IPS-20b (cell line): ENCODE measurements around the gene DYNLT5.
"Not testable (repeated sequence)": the region's sequence is repeated elsewhere in the genome, so short reads cannot be mapped to it uniquely, and the experiment has no call there.

ENCODE experiments used
- H3K27ac ChIP-seq: one replicate; pipeline ENCODE4 v1.5.1; 2013; ENCODE audit warnings: low read length
- H3K27me3 ChIP-seq: 2 replicates; pipeline ENCODE4 v1.6.1; 2013; ENCODE audit warnings: mild to moderate bottlenecking, low read length, inconsistent platforms; ENCODE audit not compliant: insufficient read depth
- H3K36me3 ChIP-seq: 2 replicates; pipeline ENCODE4 v1.6.1; 2013; ENCODE audit warnings: low read depth, mild to moderate bottlenecking, inconsistent platforms, low read length, moderate library complexity; ENCODE audit not compliant: insufficient read depth
- H3K4me1 ChIP-seq: 2 replicates; pipeline ENCODE4 v1.6.1; 2013; ENCODE audit warnings: mild to moderate bottlenecking, control low read depth, inconsistent platforms, low read length, moderate library complexity; ENCODE audit not compliant: insufficient read depth
- H3K4me3 ChIP-seq: 2 replicates; pipeline ENCODE4 v1.5.1; 2013; ENCODE audit warnings: mild to moderate bottlenecking, low read length, inconsistent platforms
- H3K9ac ChIP-seq: 2 replicates; pipeline ENCODE4 v1.6.1; 2013; ENCODE audit warnings: low read depth, mild to moderate bottlenecking, inconsistent platforms, low read length, moderate library complexity
- H3K9me3 ChIP-seq: 2 replicates; pipeline ENCODE4 v1.6.1; 2013; ENCODE audit warnings: mild to moderate bottlenecking, low read depth, low read length, inconsistent platforms; ENCODE audit not compliant: insufficient read depth

DYNLT5 gene

DNA sequence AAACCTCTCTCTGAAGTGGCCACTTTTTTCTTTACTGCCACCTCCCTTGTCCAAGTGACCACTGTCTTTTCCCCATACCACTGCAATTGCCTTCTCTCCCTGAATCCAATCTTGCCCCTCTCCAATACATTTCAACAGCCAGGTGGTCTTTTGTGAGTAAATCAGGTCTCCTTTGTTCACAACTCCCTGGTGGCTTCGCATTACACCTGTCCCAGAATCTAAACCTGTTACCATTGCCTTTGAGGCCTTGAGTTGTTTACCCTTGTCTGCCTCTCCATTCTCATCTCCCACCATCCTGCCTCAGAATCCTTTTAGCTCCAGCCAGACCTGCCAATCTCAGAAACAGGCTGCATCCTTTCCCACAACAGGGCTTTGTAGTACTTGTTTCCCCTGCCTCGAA lies 21.8 kb upstream of the DYNLT5 start:
- no peaks in the 10 kb centered on the region for H3K9me3 ChIP-seq
- H3K36me3 ChIP-seq = no peaks in the 10 kb centered on the region
- H3K4me3 ChIP-seq = no peak overlapping the region
- H3K27me3 ChIP-seq = no peaks in the 10 kb centered on the region; the same call in 1 of the 2 replicates
- no peak overlapping the region for H3K9ac ChIP-seq
- H3K27ac ChIP-seq = no peak overlapping the region
- H3K4me1 ChIP-seq = peaks cover 8% of the 10 kb centered on the region; the same call in 1 of the 2 replicates

- no peaks in the 10 kb centered on the region for H3K36me3 ChIP-seq
- no peak overlapping the region for H3K27ac ChIP-seq
- H3K27me3 ChIP-seq = no peaks in the 10 kb centered on the region; the same call in 1 of the 2 replicates
- H3K9ac ChIP-seq = no peak overlapping the region
- no peaks in the 10 kb centered on the region for H3K9me3 ChIP-seq
- H3K4me1 ChIP-seq = peaks cover 6% of the 10 kb centered on the region; the same call in 1 of the 2 replicates
- no peak overlapping the region for H3K4me3 ChIP-seq
These were observed 20.9 kb upstream of the DYNLT5 start for GRCh38 chr1:66731170-66731865.

DNA sequence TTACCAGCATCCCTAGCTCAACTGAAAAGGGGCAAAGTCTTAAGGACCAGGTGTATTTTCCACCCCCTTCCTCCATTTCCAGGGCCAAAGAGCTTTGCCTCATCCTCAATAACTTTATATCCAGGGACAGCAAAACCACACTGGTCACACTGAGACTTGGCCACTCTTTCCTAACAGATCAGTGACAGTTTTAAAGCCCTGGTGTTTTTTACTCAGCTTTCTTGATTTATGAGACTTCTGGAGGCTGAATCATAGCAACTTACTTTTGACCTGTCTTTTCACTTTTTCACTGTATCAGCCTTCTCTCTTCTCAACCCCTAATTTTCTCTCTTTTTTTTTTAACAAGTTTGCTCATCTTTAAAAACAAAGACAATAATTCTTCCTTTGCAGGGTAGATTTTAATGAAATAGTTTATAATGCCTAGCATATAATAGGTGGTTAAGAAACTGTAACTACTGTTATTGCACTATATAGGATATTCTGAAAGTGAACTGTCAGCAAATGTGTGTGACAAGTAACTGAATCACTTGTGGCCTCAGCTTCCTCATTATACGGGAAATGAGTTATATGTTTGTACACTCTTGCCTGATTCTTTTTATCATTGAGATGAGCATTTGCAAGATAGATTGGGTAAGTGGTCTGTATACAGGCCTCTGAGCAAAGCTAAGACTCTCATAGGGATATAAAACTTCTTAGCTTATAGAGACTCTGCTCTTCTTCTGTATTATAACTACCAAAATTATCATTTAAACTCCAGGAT lies 19.7 kb upstream of the DYNLT5 start:
- no peaks in the 10 kb centered on the region for H3K9me3 ChIP-seq
- peaks cover 6% of the 10 kb centered on the region; the same call in 1 of the 2 replicates for H3K4me1 ChIP-seq
- no peak overlapping the region for H3K27ac ChIP-seq
- no peaks in the 10 kb centered on the region for H3K36me3 ChIP-seq
- H3K27me3 ChIP-seq = no peaks in the 10 kb centered on the region
- no peak overlapping the region for H3K4me3 ChIP-seq
- H3K9ac ChIP-seq = no peak overlapping the region

GRCh38 chr1:66733348-66734017 lies 18.8 kb upstream of the DYNLT5 start:
- H3K4me3 ChIP-seq = no peak overlapping the region
- H3K36me3 ChIP-seq = no peaks in the 10 kb centered on the region
- H3K9ac ChIP-seq = no peak overlapping the region
- H3K27ac ChIP-seq = no peak overlapping the region
- H3K27me3 ChIP-seq = no peaks in the 10 kb centered on the region
- H3K4me1 ChIP-seq = peaks cover 6% of the 10 kb centered on the region; the same call in 1 of the 2 replicates
- no peaks in the 10 kb centered on the region for H3K9me3 ChIP-seq

DNA sequence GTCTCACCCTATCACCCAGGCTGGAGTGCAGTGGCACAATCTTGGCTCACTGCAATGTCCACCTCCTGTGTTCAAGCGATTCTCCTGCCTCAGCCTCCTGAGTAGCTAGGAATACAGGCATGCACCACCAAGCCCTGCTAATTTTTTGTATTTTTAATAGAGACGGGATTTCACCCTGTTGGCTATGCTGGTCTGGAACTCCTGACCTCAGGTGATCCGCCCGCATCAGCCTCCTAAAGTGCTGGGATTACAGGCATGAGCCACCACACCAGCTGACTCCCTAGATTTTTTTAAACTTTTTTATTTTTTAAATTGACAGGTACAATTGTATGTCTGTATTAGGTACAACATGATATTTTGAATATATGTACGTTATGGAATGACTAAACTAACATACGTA lies 17.7 kb upstream of the DYNLT5 start:
- not testable (repeated sequence) for H3K9ac ChIP-seq, H3K27me3 ChIP-seq, H3K4me3 ChIP-seq, H3K4me1 ChIP-seq, H3K9me3 ChIP-seq, H3K36me3 ChIP-seq, H3K27ac ChIP-seq

DNA sequence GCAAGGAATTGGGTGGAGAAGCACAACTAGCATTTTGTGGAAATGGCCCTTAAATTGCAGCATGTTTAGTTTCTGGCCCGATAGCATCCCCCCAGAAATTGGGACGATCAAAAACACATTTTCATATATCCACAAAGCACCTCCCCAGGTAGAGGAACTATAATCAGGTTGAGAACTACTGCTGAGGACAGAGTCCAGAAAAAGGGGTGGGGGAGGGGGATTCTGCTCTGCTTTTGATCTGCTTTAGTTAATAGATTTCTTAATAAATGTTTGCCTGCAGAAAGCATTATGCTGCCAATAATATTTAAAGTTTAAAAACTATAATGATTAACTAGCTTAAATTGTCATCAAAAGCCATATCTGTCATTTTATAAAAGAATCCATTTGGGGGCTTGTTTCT lies 14.4 kb upstream of the DYNLT5 start:
- no peaks in the 10 kb centered on the region for H3K36me3 ChIP-seq
- no peaks in the 10 kb centered on the region for H3K27me3 ChIP-seq
- H3K4me3 ChIP-seq = no peak overlapping the region
- no peaks in the 10 kb centered on the region; the same call in 1 of the 2 replicates for H3K9me3 ChIP-seq
- no peak overlapping the region for H3K9ac ChIP-seq
- H3K4me1 ChIP-seq = no peaks in the 10 kb centered on the region
- H3K27ac ChIP-seq = no peak overlapping the region

DNA sequence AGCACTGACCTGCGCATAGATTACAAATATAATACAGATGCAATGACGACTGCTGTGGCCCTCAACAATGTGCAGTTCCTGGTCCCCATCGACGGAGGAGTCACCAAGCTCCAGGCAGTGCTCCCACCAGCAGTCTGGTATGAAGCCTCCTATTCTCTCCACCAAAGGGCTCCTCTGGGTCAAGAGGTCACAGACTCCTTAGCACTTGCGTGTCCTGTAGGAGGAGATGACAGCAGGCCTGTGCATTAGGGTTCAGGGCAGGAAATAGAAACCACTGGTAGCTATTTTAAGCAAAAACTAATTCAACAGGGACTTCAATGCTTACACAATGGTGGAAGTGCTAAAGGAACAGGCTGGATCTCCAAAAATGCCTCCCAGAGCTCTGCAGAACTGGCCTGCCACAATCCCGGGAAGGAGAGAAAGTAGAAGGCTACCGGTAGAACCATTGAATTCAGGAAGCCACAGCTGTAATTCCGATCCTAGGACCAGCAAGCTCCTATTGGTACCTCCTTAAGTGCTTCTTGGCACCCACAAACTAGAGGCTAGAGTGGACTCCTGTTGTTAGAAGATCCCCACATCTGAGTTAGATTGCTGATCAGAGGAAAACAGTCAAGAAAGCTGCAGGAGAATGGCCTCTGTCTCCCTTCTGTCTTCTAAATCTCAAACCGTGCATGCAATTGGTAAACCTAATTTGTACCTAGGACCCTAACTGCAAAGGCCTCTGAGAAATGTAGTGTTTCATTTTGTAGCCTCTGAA lies 12.7 kb upstream of the DYNLT5 start:
- H3K27me3 ChIP-seq = no peaks in the 10 kb centered on the region
- no peaks in the 10 kb centered on the region; the same call in 1 of the 2 replicates for H3K9me3 ChIP-seq
- no peak overlapping the region for H3K4me3 ChIP-seq
- no peaks in the 10 kb centered on the region for H3K36me3 ChIP-seq
- no peak overlapping the region for H3K9ac ChIP-seq
- no peak overlapping the region for H3K27ac ChIP-seq
- no peaks in the 10 kb centered on the region for H3K4me1 ChIP-seq

DNA sequence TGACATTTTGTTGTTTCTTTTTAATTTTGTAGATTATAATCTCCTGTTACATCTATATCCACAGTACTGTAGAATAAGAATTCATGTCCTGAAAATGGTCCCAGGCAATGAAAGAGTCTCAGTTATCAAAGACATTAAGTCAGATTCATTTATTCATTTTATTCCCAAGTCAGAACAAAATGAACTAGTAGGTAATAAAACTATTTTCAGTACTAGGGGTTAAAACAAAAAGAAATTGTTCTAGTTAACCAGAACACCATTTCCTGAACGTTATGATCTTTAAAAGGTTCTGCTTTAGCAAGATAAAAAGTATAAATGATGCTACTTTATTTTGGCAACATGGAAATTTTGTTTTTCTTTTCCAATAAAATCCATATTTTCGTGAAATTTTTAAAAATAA lies 6.8 kb upstream of the DYNLT5 start:
- Histone ChIP-seq H3K9ac (no peak overlapping the region), H3K27me3 (no peaks in the 10 kb centered on the region), H3K9me3 (no peaks in the 10 kb centered on the region; the same call in 1 of the 2 replicates), H3K27ac (no peak overlapping the region), H3K4me3 (no peak overlapping the region), H3K4me1 (no peaks in the 10 kb centered on the region), H3K36me3 (no peaks in the 10 kb centered on the region)

DNA sequence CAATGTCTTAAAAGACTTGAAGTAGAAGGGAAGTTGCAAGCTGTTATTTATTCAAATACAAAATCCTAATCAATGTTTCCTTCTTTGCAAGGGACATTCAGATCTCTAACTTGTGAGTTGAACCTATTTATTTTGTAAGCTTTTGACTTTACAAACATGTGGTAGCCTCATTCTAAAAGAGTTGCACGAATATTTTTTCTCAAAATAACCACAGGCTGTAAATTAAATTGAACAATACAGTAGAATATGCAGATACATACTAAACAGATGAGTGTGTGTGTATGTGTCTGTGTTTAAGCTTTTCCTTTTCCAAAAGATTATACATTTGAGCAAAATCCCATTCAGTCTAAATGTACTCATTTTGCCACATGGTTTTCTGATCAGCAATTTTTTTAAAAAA lies 4.8 kb upstream of the DYNLT5 start:
- H3K9ac ChIP-seq = no peak overlapping the region
- H3K4me1 ChIP-seq = peaks cover 4% of the 10 kb centered on the region; the same call in 1 of the 2 replicates
- no peak overlapping the region for H3K27ac ChIP-seq
- peaks cover 18% of the 10 kb centered on the region for H3K27me3 ChIP-seq
- H3K4me3 ChIP-seq = no peak overlapping the region
- no peaks in the 10 kb centered on the region for H3K36me3 ChIP-seq
- no peaks in the 10 kb centered on the region; the same call in 1 of the 2 replicates for H3K9me3 ChIP-seq

DNA sequence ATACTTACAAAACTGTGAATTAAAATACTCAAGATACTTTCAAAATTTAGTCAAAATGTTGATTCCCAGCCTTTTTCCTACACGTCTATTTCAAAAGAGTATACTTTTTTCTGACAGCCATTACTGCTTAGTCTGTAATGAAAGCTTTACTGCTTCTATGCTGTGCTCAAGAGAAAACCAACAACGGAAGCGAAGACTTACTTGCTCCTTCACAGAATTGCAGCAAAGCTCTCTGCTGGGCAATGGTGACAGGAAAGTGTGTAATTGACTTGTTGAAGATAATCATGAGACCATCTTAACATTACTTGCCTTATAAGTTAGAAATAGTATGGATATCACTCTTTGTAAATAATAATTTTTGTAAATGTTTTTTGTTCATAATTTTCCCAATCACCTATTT lies 1.7 kb upstream of the DYNLT5 start:
- no peak overlapping the region for H3K4me3 ChIP-seq
- no peak overlapping the region for H3K27ac ChIP-seq
- no peak overlapping the region for H3K9ac ChIP-seq
- no peaks in the 10 kb centered on the region for H3K36me3 ChIP-seq
- peaks cover 4% of the 10 kb centered on the region; the same call in 1 of the 2 replicates for H3K4me1 ChIP-seq
- H3K9me3 ChIP-seq = no peaks in the 10 kb centered on the region
- peaks cover 25% of the 10 kb centered on the region for H3K27me3 ChIP-seq

DNA sequence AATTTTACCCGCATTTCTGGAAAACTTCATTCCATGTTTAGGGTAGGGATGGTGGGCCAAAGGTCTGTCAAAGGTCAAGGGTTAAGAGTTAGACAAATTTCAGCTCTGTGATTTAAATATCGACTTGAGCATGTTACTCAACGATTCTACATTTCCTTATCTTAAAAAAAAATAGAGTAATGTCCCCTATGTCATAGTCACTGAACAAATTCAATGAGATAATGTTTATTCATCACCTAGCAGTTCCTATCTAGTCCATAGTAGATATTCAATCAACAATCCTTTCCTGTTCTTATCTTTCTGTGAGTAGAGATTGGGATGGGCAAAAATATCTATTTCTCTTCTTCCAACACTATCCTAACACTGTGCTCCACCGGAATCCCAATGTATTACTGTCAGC lies 1.1 kb upstream of the DYNLT5 start:
- H3K9me3 ChIP-seq = no peaks in the 10 kb centered on the region
- H3K4me3 ChIP-seq = no peak overlapping the region
- H3K27me3 ChIP-seq = peaks cover 25% of the 10 kb centered on the region
- peaks cover 4% of the 10 kb centered on the region; the same call in 1 of the 2 replicates for H3K4me1 ChIP-seq
- no peaks in the 10 kb centered on the region for H3K36me3 ChIP-seq
- no peak overlapping the region for H3K27ac ChIP-seq
- no peak overlapping the region for H3K9ac ChIP-seq
